ENCODE results near the gene ACAP3.

ACAP3 gene

DNA sequence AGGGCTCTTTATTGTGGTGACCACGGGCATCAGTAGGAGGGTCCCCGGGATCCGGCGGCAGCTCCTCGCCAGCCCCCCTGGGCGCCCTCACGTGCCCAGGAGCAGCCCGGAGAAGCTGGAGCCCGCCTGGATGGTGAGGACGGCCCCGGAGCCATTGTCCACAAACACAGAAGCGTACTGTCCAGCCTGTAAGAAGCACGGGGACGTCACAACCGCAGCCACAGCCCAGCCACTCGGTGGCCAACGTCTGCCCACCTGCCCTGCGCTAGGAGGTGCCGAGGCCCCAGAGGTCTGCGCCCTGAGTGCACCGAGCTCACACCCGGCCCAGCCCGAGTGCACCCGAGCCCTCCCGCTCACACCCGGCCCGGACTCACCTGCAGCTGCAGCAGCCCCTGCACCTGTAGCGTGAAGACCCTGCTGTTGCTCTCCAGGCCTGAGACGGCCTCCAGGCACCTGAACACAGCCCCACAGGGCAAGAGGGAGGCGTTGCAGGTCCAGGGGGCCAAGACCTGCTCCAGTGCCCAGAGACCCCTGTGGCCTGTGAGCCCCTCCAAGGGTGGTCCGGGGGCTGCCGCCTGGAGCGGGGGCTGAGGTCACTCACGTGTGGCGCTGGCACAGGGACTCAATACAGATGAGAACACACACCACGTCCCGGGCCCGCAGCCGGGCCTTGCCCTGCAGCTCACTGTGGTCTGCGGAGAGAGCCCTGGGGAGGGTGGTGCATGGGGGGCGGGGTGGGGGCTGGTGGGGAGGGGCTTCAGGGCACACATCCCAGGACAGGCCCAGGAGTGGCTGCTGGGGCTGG, 65.1 kb downstream of the ACAP3 start:
- DNase-seq, result no peak

All from SHP77 (cell line).